Raji (cell line): ENCODE data around the gene ERFE.

Experiments
- POLR2A ChIP-seq: IDR thresholded peaks from 2 replicates; pipeline ENCODE4 v1.6.1; 2011; ENCODE audit warnings: low read depth, low read length, control low read depth; ENCODE audit not compliant: insufficient read depth

The ERFE gene

DNA sequence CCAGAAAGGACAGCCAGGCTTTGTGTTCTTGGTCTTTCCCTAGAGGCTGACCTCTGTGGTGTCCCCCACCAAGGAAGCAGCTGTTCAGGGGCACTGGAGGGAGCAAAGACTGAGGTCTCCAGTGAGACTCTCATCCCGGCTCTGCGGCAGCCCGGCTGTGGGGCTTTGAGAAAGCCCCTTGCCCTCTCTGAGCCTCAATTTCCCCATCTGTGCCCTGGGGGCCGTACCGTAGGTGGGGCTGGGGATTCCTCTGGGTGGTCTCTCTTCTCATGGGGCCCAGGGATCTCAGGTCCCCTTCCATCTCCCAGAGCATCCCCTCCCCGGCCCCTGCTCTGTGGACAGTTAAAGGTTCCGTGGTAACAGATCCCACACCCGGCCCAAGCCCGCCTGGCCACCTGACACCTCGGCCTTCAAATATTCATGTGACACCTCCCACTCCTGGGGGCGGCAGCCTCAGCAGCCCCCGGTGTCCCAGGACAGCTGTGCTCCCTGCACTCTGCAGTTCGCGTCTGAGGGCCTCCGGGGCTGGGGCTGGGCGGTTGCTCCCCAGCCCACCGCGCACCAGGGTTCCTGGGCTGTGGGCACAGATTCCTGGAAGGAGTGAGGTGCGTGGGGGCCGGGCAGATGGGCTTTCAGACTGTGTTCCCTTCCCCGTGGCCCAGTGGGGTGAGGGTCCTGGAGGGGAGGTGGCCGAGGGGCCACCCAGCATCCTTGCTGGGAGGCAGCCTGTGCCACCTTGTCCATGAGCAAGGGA lies 35.4 kb upstream of the ERFE start:
- no peak for TF ChIP-seq POLR2A

DNA sequence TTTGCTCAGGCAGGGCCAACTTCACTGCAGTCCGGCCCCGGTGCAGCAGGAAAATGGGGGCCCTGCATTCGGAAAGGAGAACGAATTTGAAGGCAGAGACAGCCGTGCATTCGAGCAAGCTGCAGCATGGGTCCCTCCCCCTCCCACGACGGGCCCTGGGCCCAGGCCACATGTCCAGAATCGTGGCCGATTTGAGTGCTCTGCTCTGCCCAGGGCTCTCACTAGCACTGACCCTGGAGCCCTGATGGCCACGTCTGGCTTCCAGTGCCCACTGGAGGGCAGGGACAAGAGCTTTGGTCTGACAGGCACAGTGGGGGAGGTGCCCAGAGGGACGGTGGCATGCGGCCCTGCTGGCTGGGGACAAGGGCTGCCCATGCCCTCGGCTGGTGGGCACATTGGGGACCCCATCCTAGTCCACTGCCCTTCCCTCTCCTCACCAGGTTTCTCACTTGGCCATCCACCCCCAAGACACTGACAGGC lies 34.7 kb upstream of the ERFE start:
- TF ChIP-seq POLR2A: no peak

DNA sequence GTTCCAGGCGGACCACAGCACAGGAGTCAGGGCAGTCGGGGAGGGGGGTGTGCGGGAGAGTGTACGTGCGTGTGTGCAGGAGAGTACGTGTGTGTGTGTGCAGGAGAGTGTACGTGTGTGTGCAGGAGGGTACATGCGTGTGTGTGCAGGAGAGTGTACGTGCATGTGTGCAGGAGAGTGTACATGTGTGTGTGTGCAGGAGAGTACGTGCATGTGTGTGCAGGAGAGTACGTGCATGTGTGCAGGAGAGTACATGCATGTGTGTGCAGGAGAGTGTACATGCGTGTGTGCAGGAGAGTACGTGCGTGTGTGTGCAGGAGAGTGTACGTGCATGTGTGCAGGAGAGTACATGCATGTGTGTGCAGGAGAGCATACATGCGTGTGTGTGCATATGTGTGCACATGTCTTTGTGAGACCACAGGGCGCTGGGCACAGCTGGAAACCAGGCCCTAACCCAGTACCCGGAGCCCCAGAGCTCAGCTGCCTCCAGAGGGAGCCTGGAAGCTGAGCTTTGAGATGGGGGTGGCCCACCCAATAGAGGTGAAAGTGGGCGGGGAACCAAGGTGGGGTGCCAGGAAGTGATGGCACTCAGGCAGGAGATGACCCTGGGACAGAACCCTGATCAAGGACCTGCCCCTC lies 34.2 kb upstream of the ERFE start:
- no peak for TF ChIP-seq POLR2A

DNA sequence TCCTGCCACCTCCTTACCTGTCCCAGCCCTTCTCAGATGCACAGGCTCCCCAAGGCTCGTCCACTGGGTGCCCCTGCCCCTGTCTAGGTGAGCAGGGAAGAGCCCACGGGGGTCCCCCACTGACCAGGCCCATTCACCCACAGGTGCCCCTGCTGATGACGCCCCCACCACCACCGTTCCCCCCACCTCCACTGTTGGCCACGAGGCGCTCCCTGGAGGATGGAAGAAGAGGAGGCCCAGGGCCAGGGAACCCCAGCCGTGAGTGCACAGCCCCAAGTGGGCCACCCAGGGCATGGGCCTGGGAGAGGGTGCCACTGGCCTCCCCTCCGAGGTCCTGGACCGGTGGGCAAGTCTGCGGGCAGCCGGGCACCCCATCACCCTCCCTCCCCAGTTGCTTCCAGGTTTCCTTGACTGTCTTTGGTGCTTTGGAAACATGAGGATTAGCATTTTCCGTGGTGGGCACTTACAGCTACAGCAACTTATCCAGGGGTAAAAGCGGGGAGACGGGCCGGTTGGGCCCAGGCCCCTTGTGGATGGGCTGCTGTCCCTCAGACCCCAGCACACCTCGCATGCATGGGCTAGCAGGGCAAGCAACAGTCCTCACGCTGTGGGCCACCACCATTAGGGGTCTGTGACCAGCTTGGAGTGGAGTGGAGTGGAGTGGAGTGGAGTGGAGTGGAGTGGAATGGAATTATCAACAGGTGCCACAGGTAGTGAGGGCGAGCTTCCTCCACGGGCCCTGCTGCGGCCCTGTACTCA lies 33.5 kb upstream of the ERFE start:
- no peak for TF ChIP-seq POLR2A

DNA sequence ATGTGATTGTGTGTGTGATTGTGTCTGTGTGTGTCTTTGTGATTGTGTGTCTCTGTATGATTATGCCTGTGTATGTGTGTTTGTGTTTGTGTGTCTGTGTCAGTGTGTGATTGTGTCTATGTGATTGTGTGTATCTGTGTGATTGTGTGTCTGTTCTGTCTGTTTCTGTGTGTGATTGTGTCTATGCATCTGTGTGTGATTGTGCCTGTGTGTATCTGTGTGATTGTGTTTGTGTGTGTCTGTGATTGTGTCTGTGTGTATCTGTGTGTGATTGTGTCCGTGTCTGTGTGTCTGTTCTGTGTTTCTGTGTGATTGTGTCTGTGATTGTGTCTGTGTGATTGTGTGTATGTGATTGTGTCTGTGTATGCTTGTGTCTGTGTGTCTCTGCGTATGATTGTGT lies 32.4 kb upstream of the ERFE start:
- TF ChIP-seq POLR2A: no peak

DNA sequence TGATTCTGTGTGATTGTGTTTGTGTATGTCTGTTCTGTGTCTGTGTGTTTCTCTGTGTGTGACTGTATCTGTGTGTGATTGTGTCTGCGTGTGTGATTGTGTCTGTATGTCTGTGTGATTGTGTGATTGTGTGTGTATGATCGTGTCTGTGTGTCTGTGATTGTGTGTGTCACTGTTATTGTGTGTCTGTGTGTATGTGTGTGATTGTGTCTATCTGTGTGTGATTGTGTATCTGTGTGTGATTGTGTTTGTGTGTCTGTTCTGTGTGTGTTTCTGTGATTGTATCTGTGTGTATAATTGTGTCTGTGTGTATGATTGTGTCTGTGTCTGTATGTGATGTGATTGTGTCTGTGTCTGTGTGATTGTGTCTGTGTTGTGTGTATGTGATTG lies 32.0 kb upstream of the ERFE start:
- TF ChIP-seq POLR2A: no peak

DNA sequence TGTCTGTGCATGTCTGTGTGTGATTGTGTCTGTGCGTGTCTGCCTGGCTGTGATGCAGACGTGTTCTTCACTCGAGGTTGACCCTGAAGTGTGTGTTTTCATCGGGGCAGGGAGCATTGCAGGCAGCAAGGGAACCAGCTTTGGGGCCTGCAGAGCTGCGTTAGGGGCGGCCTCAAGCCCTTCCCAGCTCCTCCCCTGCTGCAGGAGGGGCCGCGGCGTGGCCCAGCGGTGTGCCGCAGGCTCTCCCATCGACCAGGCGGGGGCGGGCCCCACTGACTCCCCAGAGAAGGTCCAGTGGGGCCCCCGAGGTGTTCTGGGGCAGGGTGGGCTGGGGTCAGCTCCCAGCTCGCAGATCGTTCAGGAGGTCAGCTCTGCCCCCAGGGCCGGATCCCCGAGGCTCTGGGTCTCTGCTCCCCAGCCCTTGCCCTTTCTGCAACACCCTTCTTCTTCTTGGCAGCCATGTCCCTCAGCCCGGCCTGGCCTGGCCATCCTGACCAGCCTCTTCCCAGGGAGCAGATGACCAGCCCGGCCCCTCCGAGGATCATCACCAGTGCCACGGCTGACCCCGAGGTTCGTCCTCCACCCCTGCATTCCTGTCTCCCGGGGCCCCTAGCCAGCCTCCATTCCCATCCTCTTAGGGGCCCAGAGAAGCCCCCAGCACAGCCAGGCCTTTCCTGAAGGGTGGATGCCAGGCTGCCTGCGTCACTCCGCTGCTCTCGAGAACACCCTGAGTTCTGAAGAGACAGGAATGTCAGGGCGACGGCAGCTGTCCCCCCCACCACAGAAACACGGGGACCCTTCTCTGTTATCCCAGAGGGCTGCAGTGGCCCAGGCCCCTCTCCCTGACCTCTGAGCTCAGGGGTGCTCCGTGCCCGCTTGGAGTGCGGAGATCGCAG lies 31.4 kb upstream of the ERFE start:
- no peak for TF ChIP-seq POLR2A

DNA sequence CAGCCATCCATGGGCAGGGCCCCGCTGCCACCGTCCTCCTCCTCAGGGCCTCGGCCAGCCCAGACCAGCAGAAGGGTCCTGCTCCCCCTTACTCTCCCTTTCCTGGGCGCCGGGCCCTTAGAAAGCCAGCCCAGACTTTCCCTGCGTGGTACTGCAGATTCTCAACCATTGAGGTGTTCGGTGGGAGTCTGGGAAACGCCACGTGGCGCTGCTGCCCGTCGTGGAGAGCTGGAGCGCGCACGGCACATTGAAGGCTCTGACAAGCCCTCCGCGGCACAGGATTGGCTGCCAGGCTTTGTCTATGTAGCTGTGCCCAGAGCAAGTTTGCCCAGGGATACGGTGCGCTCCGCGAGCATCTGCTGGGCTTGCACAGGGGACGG lies 30.7 kb upstream of the ERFE start:
- TF ChIP-seq POLR2A: no peak

DNA sequence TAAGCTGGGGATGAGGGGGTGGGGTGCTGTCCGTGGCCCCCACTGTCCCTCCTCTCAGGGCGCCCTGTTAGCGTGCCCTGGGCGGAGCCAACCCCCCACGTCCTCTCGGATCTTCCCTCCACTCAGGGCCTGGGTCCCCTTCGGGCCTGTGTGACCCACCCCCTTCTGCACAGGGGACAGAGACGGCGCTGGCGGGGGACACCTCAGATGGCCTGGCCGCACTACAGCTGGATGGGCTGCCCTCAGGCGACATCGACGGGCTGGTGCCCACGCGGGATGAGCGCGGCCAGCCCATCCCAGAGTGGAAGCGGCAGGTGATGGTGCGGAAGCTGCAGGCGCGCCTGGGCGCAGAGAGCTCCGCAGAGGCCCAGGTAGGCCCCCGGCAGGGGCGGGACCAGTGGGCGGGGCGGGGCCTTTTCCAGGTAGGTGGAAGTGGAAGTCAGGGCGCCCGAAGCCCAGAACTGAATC lies 30.2 kb upstream of the ERFE start:
- TF ChIP-seq POLR2A: no peak

DNA sequence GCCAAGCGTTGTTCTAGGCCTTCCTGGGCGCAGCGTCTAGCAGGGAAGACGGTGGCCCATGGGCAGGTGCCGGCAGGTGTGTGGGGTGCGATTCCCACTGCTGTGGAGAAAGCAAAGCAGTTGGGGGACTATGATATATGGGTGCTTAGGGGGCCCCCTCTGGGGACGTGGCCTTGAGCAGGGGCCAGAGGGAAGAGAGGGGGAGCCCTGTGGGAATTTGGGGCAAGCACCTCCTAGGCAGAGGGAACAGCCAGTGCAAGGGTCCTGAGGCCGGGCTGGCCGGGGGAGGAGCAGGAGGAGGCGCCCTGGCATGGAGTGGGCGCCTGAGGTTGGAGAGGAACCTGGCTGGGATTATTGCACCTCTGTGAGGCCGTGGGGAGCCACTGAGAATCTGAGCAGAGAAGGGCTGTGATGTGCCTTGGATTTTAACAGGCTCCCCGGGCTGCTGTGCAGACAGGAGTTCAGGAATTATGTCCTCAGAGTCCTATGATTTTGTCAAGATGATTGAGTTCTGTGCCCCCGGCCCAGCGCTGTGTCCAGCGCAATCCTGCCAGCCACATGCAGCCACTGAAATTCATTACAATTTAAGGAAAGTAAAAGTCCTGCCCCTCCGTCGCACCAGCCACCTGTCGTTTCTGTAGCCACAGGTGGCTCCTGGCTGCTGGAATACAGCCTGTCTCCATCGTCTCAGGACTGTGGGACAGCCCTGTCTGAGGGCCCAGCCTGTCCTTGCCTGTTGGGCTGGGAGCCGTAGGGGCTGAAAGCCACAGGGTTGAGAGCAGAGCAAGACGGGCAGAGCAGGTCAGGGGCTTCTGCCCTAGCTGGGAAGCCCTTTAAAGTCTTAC lies 29.4 kb upstream of the ERFE start:
- no peak for TF ChIP-seq POLR2A

DNA sequence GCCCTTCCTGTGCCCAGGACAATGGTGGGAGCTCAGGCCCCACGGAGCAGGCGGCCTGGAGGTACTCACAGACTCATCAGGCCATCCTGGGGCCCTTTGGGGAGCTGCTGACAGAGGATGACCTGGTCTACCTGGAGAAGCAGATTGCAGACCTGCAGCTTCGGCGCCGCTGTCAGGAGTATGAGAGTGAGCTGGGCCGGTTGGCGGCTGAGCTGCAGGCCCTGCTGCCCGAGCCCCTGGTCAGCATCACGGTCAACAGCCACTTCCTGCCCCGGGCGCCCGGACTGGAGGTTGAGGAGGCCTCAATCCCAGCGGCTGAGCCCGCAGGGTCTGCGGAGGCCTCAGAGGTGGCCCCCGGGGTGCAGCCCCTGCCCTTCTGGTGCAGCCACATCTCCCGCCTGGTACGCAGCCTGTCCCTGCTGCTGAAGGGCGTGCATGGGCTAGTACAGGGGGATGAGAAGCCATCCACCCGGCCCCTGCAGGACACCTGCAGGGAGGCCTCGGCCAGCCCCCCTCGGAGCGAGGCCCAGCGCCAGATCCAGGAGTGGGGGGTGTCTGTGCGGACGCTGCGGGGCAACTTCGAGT lies 28.6 kb upstream of the ERFE start:
- TF ChIP-seq POLR2A: no peak

DNA sequence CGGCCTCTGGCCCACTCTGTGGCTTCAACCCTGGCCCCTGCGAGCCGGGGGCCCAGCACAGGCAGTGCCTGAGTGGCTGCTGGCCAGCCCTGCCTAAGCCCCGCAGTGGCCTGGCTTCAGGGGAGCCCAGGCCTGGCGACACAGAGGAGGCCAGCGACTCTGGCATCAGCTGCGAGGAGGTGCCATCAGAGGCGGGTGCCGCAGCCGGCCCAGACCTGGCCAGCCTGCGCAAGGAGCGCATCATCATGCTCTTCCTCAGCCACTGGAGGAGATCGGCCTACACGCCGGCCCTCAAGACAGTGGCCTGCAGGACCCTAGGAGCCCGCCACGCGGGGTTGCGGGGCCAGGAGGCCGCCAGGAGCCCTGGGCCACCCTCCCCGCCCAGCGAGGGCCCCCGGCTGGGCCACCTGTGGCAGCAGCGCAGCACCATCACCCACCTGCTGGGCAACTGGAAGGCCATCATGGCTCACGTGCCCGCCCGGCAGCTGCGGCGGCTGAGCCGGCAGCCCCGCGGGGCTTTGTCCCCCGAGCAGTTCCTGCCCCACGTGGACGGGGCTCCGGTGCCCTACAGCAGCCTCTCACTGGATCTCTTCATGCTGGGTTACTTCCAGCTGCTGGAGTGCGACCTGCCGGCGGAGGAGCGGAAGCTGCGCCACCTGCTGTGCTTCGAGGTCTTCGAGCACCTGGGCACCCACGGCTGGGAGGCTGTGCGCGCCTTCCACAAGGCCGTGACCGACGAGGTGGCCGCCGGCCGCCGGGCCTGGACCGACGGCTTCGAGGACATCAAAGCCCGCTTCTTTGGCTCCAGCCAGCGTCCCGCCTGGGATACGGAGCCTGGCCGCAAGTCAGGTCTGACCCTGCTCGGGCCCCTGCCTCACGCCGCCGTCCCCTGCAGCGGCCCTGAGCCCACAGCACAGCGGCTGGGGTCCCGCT lies 27.8 kb upstream of the ERFE start:
- TF ChIP-seq POLR2A: no peak
